ENCODE results near the gene DENND1C. TPM values are rescaled to one million over a fixed set of nuclear protein-coding genes. Genes with fewer than 3 reads are reported as not detected.

DENND1C gene
- total RNA-seq, 1 donor from 2014 or later, result 1.5 TPM

DNA sequence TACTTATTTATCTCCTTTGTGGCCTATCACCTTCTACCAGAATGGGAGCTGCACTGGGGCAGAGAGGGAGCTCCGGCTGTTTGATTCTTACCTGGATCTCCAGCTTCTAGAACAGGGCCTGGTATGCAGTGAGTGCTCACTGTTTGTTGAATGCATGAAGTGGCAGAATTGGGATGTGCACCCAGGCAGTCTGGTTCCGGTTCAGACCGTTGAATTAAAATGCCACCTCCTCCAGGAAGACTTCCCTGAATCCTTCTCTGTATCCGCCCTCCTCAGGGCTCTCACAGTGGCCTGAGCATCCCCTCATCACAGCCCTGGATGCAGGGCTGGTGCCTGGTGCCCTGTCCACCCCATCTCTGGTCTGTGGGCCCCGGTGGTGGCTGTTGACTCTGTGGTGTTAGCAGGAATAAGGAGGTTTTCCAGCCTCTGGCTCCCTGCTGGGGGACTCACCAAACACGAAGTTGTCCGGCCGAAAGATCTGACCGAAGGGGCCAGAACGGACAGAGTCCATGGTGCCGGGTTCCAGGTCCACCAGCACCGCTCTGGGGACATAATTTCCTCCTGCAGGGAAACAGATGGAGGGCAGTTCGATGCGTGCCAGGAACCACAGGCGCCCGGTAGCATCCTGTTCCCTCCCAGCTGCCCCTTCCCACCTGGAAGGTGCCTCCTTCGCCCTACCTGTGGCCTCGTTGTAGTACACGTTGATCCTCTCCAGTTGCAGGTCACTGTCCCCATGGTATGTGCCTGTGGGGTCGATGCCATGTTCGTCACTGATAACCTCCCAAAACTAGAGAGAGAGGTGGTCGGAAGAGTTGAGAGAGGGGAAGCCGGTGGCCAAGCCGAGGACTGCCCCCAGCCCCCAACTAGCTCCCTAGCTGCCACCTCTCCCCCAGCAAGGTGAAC lies 19.5 kb upstream of the DENND1C start:
- Mint-ChIP-seq H3K4me1 (ENCODE audit: unreplicated experiment) (peaks cover 6% of the 10 kb centered on the region), H3K9me3 (ENCODE audit: unreplicated experiment) (no peaks in the 10 kb centered on the region), H3K4me3 (ENCODE audit: unreplicated experiment) (peak overlapping the region; percentile 87), H3K36me3 (ENCODE audit: low read depth, unreplicated experiment) (no peaks in the 10 kb centered on the region), H3K27ac (ENCODE audit: unreplicated experiment) (no peak overlapping the region), H3K27me3 (ENCODE audit: unreplicated experiment) (peaks cover 21% of the 10 kb centered on the region)
- TF ChIP-seq, protein P1, sequence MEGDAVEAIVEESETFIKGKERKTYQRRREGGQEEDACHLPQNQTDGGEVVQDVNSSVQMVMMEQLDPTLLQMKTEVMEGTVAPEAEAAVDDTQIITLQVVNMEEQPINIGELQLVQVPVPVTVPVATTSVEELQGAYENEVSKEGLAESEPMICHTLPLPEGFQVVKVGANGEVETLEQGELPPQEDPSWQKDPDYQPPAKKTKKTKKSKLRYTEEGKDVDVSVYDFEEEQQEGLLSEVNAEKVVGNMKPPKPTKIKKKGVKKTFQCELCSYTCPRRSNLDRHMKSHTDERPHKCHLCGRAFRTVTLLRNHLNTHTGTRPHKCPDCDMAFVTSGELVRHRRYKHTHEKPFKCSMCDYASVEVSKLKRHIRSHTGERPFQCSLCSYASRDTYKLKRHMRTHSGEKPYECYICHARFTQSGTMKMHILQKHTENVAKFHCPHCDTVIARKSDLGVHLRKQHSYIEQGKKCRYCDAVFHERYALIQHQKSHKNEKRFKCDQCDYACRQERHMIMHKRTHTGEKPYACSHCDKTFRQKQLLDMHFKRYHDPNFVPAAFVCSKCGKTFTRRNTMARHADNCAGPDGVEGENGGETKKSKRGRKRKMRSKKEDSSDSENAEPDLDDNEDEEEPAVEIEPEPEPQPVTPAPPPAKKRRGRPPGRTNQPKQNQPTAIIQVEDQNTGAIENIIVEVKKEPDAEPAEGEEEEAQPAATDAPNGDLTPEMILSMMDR (IDR thresholded peaks at IDR 0.05; ENCODE audit: unreplicated experiment), result no peak
- no peak for DNase-seq (ENCODE audit: low spot score)

DNA sequence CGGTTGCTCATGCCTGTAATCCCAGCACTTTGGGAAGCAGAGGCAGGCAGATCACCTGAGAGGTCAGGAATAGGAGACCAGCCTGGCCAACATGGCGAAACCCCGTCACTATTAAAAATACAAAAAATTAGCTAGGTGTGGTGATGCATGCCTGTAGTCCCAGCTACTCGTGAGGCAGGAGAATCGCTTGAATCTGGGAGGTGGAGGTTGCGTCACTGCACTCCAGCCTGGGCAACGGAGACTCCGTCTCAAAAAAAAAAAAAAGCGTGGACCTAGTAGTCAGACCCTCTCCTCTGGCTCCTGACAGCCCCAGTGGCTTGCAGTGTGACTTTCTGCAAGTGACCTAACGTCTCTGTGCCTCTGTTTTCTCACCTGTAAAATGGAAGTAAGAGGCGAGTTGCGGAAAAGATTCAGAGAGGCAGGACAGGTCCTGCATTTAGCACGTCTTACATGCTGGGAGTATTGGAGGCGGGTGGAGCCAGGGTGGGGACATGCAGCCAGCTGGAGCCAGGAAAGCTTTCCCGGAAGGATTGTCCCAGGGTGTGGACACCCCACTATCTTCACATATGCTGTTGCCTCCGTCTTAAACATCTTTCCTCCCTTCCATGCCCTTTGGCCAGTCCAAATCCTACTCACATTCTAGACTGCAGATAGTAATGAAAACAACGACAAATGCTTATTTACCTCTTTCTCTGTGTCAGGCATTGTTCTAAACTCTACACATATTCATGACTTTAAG lies 17.6 kb upstream of the DENND1C start:
- H3K27me3 Mint-ChIP-seq (ENCODE audit: unreplicated experiment), result peaks cover 24% of the 10 kb centered on the region

DNA sequence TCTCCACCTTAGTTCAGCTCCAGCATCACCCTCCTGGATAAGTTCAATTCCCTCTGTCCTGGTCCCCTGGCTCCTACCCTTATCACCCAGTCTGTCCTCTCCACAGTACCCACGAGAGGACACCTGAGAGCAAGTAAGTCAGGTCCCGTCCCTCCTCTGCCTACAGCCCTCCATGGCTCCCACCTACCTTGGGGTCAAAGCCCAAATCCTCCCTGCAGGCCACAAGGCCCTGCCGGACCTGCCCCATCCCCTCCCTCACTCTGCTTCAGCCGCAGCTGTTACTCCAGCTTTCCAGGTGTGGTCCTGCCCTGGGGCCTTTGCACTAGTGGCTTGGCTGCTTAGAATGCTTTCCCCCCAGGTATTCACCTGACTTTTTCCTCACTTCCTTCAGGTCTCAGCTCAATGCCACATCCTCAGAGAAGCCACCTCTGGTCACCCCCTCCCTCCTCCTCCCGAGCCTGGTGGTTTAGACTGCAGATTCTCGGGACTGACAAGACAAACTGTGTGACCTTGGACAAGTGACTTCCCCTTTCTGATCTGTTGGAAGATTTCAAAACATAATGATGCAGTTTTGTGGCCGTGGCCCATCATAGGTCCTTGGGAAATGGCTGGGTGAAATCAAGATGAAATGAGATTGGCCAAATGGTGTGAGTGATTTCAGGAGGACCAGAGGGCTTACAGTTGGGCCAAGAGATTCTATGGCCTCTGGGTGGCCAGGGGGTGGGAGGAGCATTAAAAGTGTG lies 16.9 kb upstream of the DENND1C start:
- no peak overlapping the region for H3K27ac Mint-ChIP-seq (ENCODE audit: unreplicated experiment)

More for the DNA sequence above, 17.6 kb upstream of the DENND1C start:
- Mint-ChIP-seq H3K9me3 (ENCODE audit: unreplicated experiment) (no peaks in the 10 kb centered on the region), H3K4me3 (ENCODE audit: unreplicated experiment) (no peak overlapping the region), H3K27ac (ENCODE audit: unreplicated experiment) (no peak overlapping the region), H3K36me3 (ENCODE audit: low read depth, unreplicated experiment) (no peaks in the 10 kb centered on the region), H3K4me1 (ENCODE audit: unreplicated experiment) (peaks cover 6% of the 10 kb centered on the region)
- DNase-seq (ENCODE audit: low spot score), result no peak
- TF ChIP-seq, protein P1 (IDR thresholded peaks at IDR 0.05; ENCODE audit: unreplicated experiment), result no peak

DNA sequence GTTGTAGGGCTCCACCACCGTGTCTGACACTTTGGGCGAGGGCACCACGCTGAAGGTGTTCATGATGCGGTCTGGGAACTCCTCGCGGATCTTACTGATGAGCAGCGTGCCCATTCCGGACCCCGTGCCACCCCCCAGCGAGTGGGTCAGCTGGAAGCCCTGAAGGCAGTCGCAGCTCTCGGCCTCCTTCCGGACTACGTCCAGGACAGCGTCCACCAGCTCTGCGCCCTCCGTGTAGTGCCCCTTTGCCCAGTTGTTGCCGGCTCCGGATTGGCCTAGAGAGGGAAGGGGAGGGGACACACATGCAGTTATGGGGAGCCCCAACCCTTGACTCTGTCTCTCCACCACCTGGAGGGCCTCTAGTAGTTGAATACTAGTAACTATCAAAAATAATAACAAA lies 14.4 kb upstream of the DENND1C start:
- Mint-ChIP-seq H3K9me3 (ENCODE audit: unreplicated experiment) (no peaks in the 10 kb centered on the region), H3K4me3 (ENCODE audit: unreplicated experiment) (no peak overlapping the region), H3K27ac (ENCODE audit: unreplicated experiment) (no peak overlapping the region), H3K36me3 (ENCODE audit: low read depth, unreplicated experiment) (no peaks in the 10 kb centered on the region), H3K4me1 (ENCODE audit: unreplicated experiment) (no peaks in the 10 kb centered on the region), H3K27me3 (ENCODE audit: unreplicated experiment) (peaks cover 14% of the 10 kb centered on the region)
- DNase-seq (ENCODE audit: low spot score), result no peak
- TF ChIP-seq, protein P1 (IDR thresholded peaks at IDR 0.05; ENCODE audit: unreplicated experiment), result no peak

More for the DNA sequence above, 16.9 kb upstream of the DENND1C start:
- H3K9me3 Mint-ChIP-seq (ENCODE audit: unreplicated experiment), result no peaks in the 10 kb centered on the region
- H3K27me3 Mint-ChIP-seq (ENCODE audit: unreplicated experiment), result peaks cover 20% of the 10 kb centered on the region
- H3K4me1 Mint-ChIP-seq (ENCODE audit: unreplicated experiment), result peaks cover 6% of the 10 kb centered on the region
- no peaks in the 10 kb centered on the region for H3K36me3 Mint-ChIP-seq (ENCODE audit: low read depth, unreplicated experiment)
- H3K4me3 Mint-ChIP-seq (ENCODE audit: unreplicated experiment), result no peak overlapping the region
- no peak for DNase-seq (ENCODE audit: low spot score)
- TF ChIP-seq, protein P1 (IDR thresholded peaks at IDR 0.05; ENCODE audit: unreplicated experiment), result no peak
